ENCODE data around the gene KCNMA1. TPM values are rescaled to one million over a fixed set of nuclear protein-coding genes. Genes with fewer than 3 reads are reported as not detected.

Gene KCNMA1
- total and polyA plus RNA-seq, 10 of the 15 experiments (the other 5 are each of a cell fraction or from before 2014, with no cell fraction given), result 8.5 to 77.0 (median 21.3) TPM

- CTCF ChIA-PET, result interaction anchor here (0.8 to 0.9 kb wide), 2 partner anchors 15 to 126 kb away, joined by 3 read pairs; no protein-coding TSS in a partner anchor
- no peak overlapping the region for H3K4me3 ChIP-seq
- no peaks in the 10 kb centered on the region for H3K79me2 ChIP-seq (ENCODE audit: control insufficient read depth, insufficient read depth, low read length)
- 56% methylated on average over 4 of the region's 4 CpGs for whole genome bisulfite sequencing (ENCODE audit: insufficient coverage, insufficient replicate concordance, low lambda C conversion rate, missing lambda C conversion rate)
- H3K4me2 ChIP-seq (ENCODE audit: control insufficient read depth, insufficient read depth), result no peak overlapping the region
- no peak for DNase-seq (ENCODE audit: low read depth, low spot score)
- no peaks in the 10 kb centered on the region for H4K20me1 ChIP-seq (ENCODE audit: control insufficient read depth, insufficient read depth)
- no peak for TF ChIP-seq SREBF1 (IDR thresholded peaks at IDR 0.05; ENCODE audit: low read length)
- TF ChIP-seq TARDBP (IDR thresholded peaks at IDR 0.05; ENCODE audit: borderline replicate concordance), result no peak
- no peak for TF ChIP-seq RBBP5 (conservative IDR thresholded peaks at IDR 0.05)
- TF ChIP-seq SMAD1 (IDR thresholded peaks at IDR 0.05; ENCODE audit: low read depth, partially characterized antibody), result no peak
- no peak for TF ChIP-seq JUNB (IDR thresholded peaks at IDR 0.05)
- no peak for TF ChIP-seq CBX3 (IDR thresholded peaks at IDR 0.05; ENCODE audit: borderline replicate concordance, low read depth)
- TF ChIP-seq IRF5 (IDR thresholded peaks at IDR 0.05; ENCODE audit: borderline replicate concordance), result no peak
- no peak for TF ChIP-seq RFX5 (IDR thresholded peaks at IDR 0.05; ENCODE audit: low read depth, low read length)
- H2AFZ ChIP-seq (ENCODE audit: control insufficient read depth, low read depth, low read length), result no peak overlapping the region
- H3K9ac ChIP-seq (ENCODE audit: control insufficient read depth, insufficient read depth, low read length), result no peak overlapping the region
- intact Hi-C loops (cut with micrococcal nuclease; ENCODE audit: unreplicated experiment) (no loop called here), in situ Hi-C loops (cut with MboI) (no loop called here)
- ATAC-seq, result no peak
- no peak for FAIRE-seq
- SMC1A ChIA-PET (ENCODE audit: uncharacterized antibody, unreplicated experiment), result interaction anchor here (1.8 kb wide), 1 partner anchor 12 kb away, joined by 4 read pairs; no protein-coding TSS in a partner anchor
- H3K9me3 ChIP-seq (replicated peaks; ENCODE audit: control insufficient read depth, insufficient read depth, low read length), result no peaks in the 10 kb centered on the region
- H3K4me1 ChIP-seq (ENCODE audit: control insufficient read depth, insufficient read depth, low read length), result peaks cover 5% of the 10 kb centered on the region; the same call in 1 of the 2 replicates
- H3K27me3 ChIP-seq (replicated peaks in 1 of 2; ENCODE audit: control insufficient read depth in 2 of 2, insufficient read depth in 2 of 2, low read length in 1 of 2), result no peaks in the 10 kb centered on the region
- no peaks in the 10 kb centered on the region for H3K36me3 ChIP-seq (ENCODE audit: control insufficient read depth in 2 of 2, insufficient read depth in 2 of 2, low read length in 1 of 2)
- H3K27ac ChIP-seq (ENCODE audit: control insufficient read depth, insufficient read depth), result no peak overlapping the region
- BruUV-seq (replicated peaks), result no TSS peak
- RAD21 ChIA-PET (ENCODE audit: unreplicated experiment), result no interaction called here
- POLR2A ChIA-PET, result no interaction called here
Measured at GRCh38 chr10:76880931-76881330, 756.7 kb downstream of the KCNMA1 start.
